ENCODE results near the gene ANKRD65.

GRCh38 chr1:1427106-1427819 is 6.2 kb upstream of the ANKRD65 start:
- TF ChIP-seq CTCF (IDR thresholded peaks at IDR 0.05; ENCODE audit: poor library complexity) (no peak), EZH2phosphoT487 (IDR thresholded peaks at IDR 0.05; ENCODE audit: low read depth, severe bottlenecking, unreplicated experiment) (no peak)

Measured in hepatocyte (in vitro differentiated cells).